Tibial nerve (tissue), 4 donors: Measurements from ENCODE around the gene RPP14. TPM values are rescaled to one million over a fixed set of nuclear protein-coding genes. Genes with fewer than 3 reads are reported as not detected.

Source experiments
- DNase-seq, 2 donors: peaks; one replicate each; pipeline ENCODE4 v3.0.0-alpha.2; 2019; ENCODE audit warnings: low spot score in 2 of 2
- H3K27ac ChIP-seq, 4 donors: fragments of 200-600 bp; sonication (generic) in 3 of 4; one replicate each; pipeline ENCODE4 v1.5.1; 2017 to 2019; ENCODE audit warnings: mild to moderate bottlenecking in 1 of 4
- H3K27me3 ChIP-seq, 2 donors: fragments of 200-600 bp; sonication (generic) in 1 of 2; one replicate each; pipeline versions ENCODE4 v1.5.1 to v1.6.0; 2017 to 2019
- H3K36me3 ChIP-seq, 3 donors: fragments of 200-600 bp; sonication (generic); one replicate each; pipeline ENCODE4 v1.5.1; 2018 to 2019
- H3K4me1 ChIP-seq, 4 donors: fragments of 200-600 bp; sonication (generic) in 3 of 4; one replicate each; pipeline ENCODE4 v1.5.1; 2017 to 2019
- H3K4me3 ChIP-seq, 4 donors: fragments of 200-600 bp; sonication (generic) in 3 of 4; one replicate each; pipeline ENCODE4 v1.5.1; 2017 to 2019; ENCODE audit warnings: mild to moderate bottlenecking in 1 of 4, moderate library complexity in 1 of 4
- H3K9me3 ChIP-seq, 4 donors: fragments of 200-600 bp; sonication (generic) in 3 of 4; one replicate each; pipeline ENCODE4 v1.5.1; 2017 to 2019
- CTCF ChIP-seq, 5 experiments: fragments of 200-600 bp in 3 of 5; fragments of 450-650 bp in 2 of 5; sonication (generic) in 3 of 5; IDR thresholded peaks; one replicate each; pipeline ENCODE4 v1.5.1; 2016 to 2019; ENCODE audit warnings: antibody characterized with exemption in 5 of 5, mild to moderate bottlenecking in 3 of 5, moderate library complexity in 2 of 5
- EP300 ChIP-seq, 2 donors: sonication (generic); formaldehyde crosslinking; IDR thresholded peaks; one replicate each; pipeline ENCODE4 v1.6.1; 2017; ENCODE audit warnings: antibody characterized with exemption in 2 of 2, mild to moderate bottlenecking in 1 of 2
- POLR2A ChIP-seq, 2 donors: fragments of 450-650 bp; IDR thresholded peaks; one replicate each; pipeline ENCODE4 v1.6.1; 2017; ENCODE audit warnings: antibody characterized with exemption in 2 of 2, mild to moderate bottlenecking in 2 of 2, moderate library complexity in 2 of 2
- WGBS, 2 donors: methylation state at CpG; one replicate each; pipeline ENCODE4 v1.1.5; 2018; 5-methylcytosine and 5-hydroxymethylcytosine counted together
- small RNA-seq: library from RNA; depleted of rRNA; stranded (forward); fragments of <200 nt; gene quantifications from one replicate; pipeline ENCODE3, GENCODE V24; 2016
- total RNA-seq, 4 donors: library from RNA; depleted of rRNA; stranded (reverse); fragments of >200 nt; gene quantifications; one replicate each; pipeline ENCODE4 v1.1.0, GENCODE V29; 2016

The RPP14 gene
- total RNA-seq, 4 donors from 2014 or later, result 5.7 to 14.0 (median 8.6) TPM

- H3K9me3 ChIP-seq, result no peaks in the 10 kb centered on the region
- H3K4me3 ChIP-seq, result no peak overlapping the region
- peaks cover 0 to 12% (median 3%) of the 10 kb centered on the region in 4 donors for H3K4me1 ChIP-seq
- DNase-seq, result no peak
- no peaks in the 10 kb centered on the region for H3K36me3 ChIP-seq
- no peak for TF ChIP-seq POLR2A (IDR thresholded peaks at IDR 0.05)
- TF ChIP-seq CTCF (IDR thresholded peaks at IDR 0.05), result no peak
- TF ChIP-seq EP300 (IDR thresholded peaks at IDR 0.05), result no peak
- H3K27me3 ChIP-seq, result no peaks in the 10 kb centered on the region
- WGBS, 2 donors, result 87 to 93% methylated on average over 4 of the region's 4 CpGs
- H3K27ac ChIP-seq, result no peak overlapping the region
Measured at GRCh38 chr3:58358808-58359207, 52.8 kb downstream of the RPP14 start.

- peaks cover 0 to 12% (median 3%) of the 10 kb centered on the region in 4 donors for H3K4me1 ChIP-seq
- H3K27ac ChIP-seq, result no peak overlapping the region
Measured at GRCh38 chr3:58359621-58360020, 53.6 kb downstream of the RPP14 start.

GRCh38 chr3:58361866-58362265 lies 55.8 kb downstream of the RPP14 start:
- Histone ChIP-seq H3K27ac (no peak overlapping the region), H3K4me3 (no peak overlapping the region), H3K36me3 (no peaks in the 10 kb centered on the region), H3K27me3 (no peaks in the 10 kb centered on the region), H3K9me3 (no peaks in the 10 kb centered on the region), H3K4me1 (no peaks in the 10 kb centered on the region)
- DNase-seq, result no peak
- TF ChIP-seq EP300 (IDR thresholded peaks at IDR 0.05), result no peak
- TF ChIP-seq POLR2A (IDR thresholded peaks at IDR 0.05), result no peak
- no peak for TF ChIP-seq CTCF (IDR thresholded peaks at IDR 0.05)

More at GRCh38 chr3:58359621-58360020, 53.6 kb downstream of the RPP14 start:
- TF ChIP-seq CTCF (IDR thresholded peaks at IDR 0.05), result no peak
- no peak for TF ChIP-seq EP300 (IDR thresholded peaks at IDR 0.05)
- TF ChIP-seq POLR2A (IDR thresholded peaks at IDR 0.05), result no peak
- Histone ChIP-seq H3K27me3 (no peaks in the 10 kb centered on the region), H3K9me3 (no peaks in the 10 kb centered on the region), H3K4me3 (no peak overlapping the region), H3K36me3 (no peaks in the 10 kb centered on the region)
- 91 to 93% methylated on average over 4 of the region's 4 CpGs for whole genome bisulfite sequencing, 2 donors
- no peak for DNase-seq

GRCh38 chr3:58366699-58367098 lies 60.7 kb downstream of the RPP14 start:
- Histone ChIP-seq H3K27ac (no peak overlapping the region), H3K4me1 (no peaks in the 10 kb centered on the region), H3K4me3 (no peak overlapping the region), H3K27me3 (no peaks in the 10 kb centered on the region), H3K9me3 (no peaks in the 10 kb centered on the region), H3K36me3 (peaks cover 0 to 16% (median 0%) of the 10 kb centered on the region in 3 donors)
- TF ChIP-seq CTCF (IDR thresholded peaks at IDR 0.05) (no peak), POLR2A (IDR thresholded peaks at IDR 0.05) (no peak), EP300 (IDR thresholded peaks at IDR 0.05) (no peak)
- no peak for DNase-seq
- 67 to 76% methylated on average over 1 of the region's 1 CpG for WGBS, 2 donors

- Histone ChIP-seq H3K27me3 (no peaks in the 10 kb centered on the region), H3K27ac (no peak overlapping the region), H3K4me3 (no peak overlapping the region), H3K4me1 (no peaks in the 10 kb centered on the region), H3K9me3 (no peaks in the 10 kb centered on the region), H3K36me3 (peaks cover 0 to 19% (median 0%) of the 10 kb centered on the region in 3 donors)
- TF ChIP-seq CTCF (IDR thresholded peaks at IDR 0.05) (no peak), EP300 (IDR thresholded peaks at IDR 0.05) (no peak), POLR2A (IDR thresholded peaks at IDR 0.05) (no peak)
- 100% methylated on average over 1 of the region's 1 CpG for WGBS, 2 donors
- no peak for DNase-seq
Measured at GRCh38 chr3:58369038-58369437, 63.0 kb downstream of the RPP14 start.

Small RNA genes lying within 50 kb of the gene (small RNA-seq; reads per million reads assigned to genes)
- not detected for gene AC098479.1

Other genes with a start within 250 kb of the RPP14 start
- gene DNASE1L3, start 95.3 kb upstream of the RPP14 start, total RNA-seq, result 10 to 100 TPM in 1 of 4 donors, 1 to 10 TPM in 2, under 1 TPM in 1; 0.39 to 12.9 (median 1.5) TPM
- gene ABHD6, start 68.5 kb upstream of the RPP14 start, total RNA-seq, result 10 to 100 TPM; 18.8 to 29.7 (median 19.5) TPM
- gene HTD2, start 275 bp downstream of the RPP14 start, total RNA-seq, result 10 to 100 TPM; 10.6 to 15.1 (median 13.7) TPM
- 10 to 100 TPM; 22.7 to 51.3 (median 41.0) TPM for gene PXK, start 26.6 kb downstream of the RPP14 start, total RNA-seq
- 10 to 100 TPM; 49.8 to 66.7 (median 55.6) TPM for gene PDHB, start 127.6 kb downstream of the RPP14 start, total RNA-seq
- 10 to 100 TPM; 16.1 to 19.4 (median 17.8) TPM for gene KCTD6, start 185.9 kb downstream of the RPP14 start, total RNA-seq
- 10 to 100 TPM; 18.6 to 43.1 (median 36.1) TPM for gene ACOX2, start 230.9 kb downstream of the RPP14 start, total RNA-seq